K562 (cell line): ENCODE data around the gene TNNT1. TPM values are rescaled to one million over a fixed set of nuclear protein-coding genes. Genes with fewer than 3 reads are reported as not detected.

ENCODE experiments used
- ATAC-seq: fragments of 200-7000 bp; cut with Tn5 transposase; 3 replicates; pipeline ENCODE4 v1.9.1; 2020; ENCODE audit warnings: moderate library complexity
- BruUV-seq: library from RNA; stranded (reverse); fragments of 400-500 nt; replicated peaks from 2 replicates; lab custom pipeline; 2021; lab: Mats Ljungman, UMichigan
- CTCF ChIA-PET: fragments of 300-600 bp; formaldehyde crosslinking; extraction: SDS; loops from one replicate; lab custom pipeline; 2021; ENCODE audit warnings: low intra/inter-chr PET ratio; lab: Yijun Ruan, JAX
- POLR2A ChIA-PET: fragments of 300-600, 350-650 bp; sonication (Branson Sonifier 250); formaldehyde crosslinking; extraction: SDS; loops from one replicate; lab custom pipeline; 2021; ENCODE audit warnings: antibody characterized with exemption, inconsistent platforms; lab: Yijun Ruan, JAX
- DNase-seq, 4 experiments: peaks; one replicate each; pipeline versions ENCODE4 v3.0.0 to v3.0.0-alpha.2; 2011 to 2018; ENCODE audit warnings: low spot score in 3 of 4, mixed read lengths in 3 of 4; ENCODE audit errors: extremely low read depth in 1 of 4
- FAIRE-seq: peaks from 2 replicates; lab custom pipeline; 2011; peaks lifted over from hg19 to GRCh38; lab: Jason Lieb, UNC
- H2AFZ ChIP-seq: 2 replicates; pipeline ENCODE4 v1.6.0; 2011; ENCODE audit warnings: low read depth, low read length, control low read depth, inconsistent platforms
- H3K27ac ChIP-seq: fragments of 200-600 bp; 3 replicates; pipeline ENCODE4 v1.8.0; 2011; ENCODE audit warnings: low read depth, mild to moderate bottlenecking, control low read depth, inconsistent platforms, low read length, moderate library complexity, mixed read lengths; ENCODE audit errors: extremely low read depth
- H3K27me3 ChIP-seq, 2 experiments: fragments of 300-600 bp in 1 of 2; 2 replicates in 1 of 2; 3 replicates in 1 of 2; pipeline versions ENCODE4 v1.6.0 to v1.8.0; 2011; ENCODE audit warnings: inconsistent platforms in 2 of 2, low read length in 2 of 2, mild to moderate bottlenecking in 1 of 2, mixed read lengths in 1 of 2, moderate library complexity in 1 of 2; ENCODE audit not compliant: control insufficient read depth in 2 of 2, insufficient read depth in 2 of 2
- H3K36me3 ChIP-seq: fragments of 300-600 bp; 3 replicates; pipeline ENCODE4 v1.8.0; 2011; ENCODE audit warnings: mild to moderate bottlenecking, low read length, inconsistent platforms; ENCODE audit not compliant: control insufficient read depth, insufficient read depth
- H3K4me1 ChIP-seq, 2 experiments: fragments of 200-600 bp in 1 of 2; replicated peaks in 1 of 2; 2 replicates in 1 of 2; 3 replicates in 1 of 2; pipeline versions ENCODE4 v1.5.1 to v1.8.0; 2011; ENCODE audit warnings: inconsistent platforms in 2 of 2, low read length in 2 of 2, mild to moderate bottlenecking in 1 of 2, mixed read lengths in 1 of 2, moderate library complexity in 1 of 2; ENCODE audit not compliant: control insufficient read depth in 2 of 2, insufficient read depth in 2 of 2
- H3K4me2 ChIP-seq: 2 replicates; pipeline ENCODE4 v1.6.1; 2011; ENCODE audit warnings: low read length, control low read depth, inconsistent platforms, mixed read lengths; ENCODE audit not compliant: insufficient read depth
- H3K4me3 ChIP-seq: fragments of 200-600 bp; sonication (generic), shearing (Covaris generic); 2 replicates; pipeline ENCODE4 v1.5.1; 2016; ENCODE audit warnings: control low read depth, inconsistent platforms
- H3K79me2 ChIP-seq: fragments of 200-600 bp; 3 replicates; pipeline ENCODE4 v1.8.0; 2011; ENCODE audit warnings: low read length, inconsistent platforms; ENCODE audit not compliant: control insufficient read depth, insufficient read depth
- H3K9ac ChIP-seq, 2 experiments: 2 replicates each; pipeline versions ENCODE4 v1.6.0 to v1.6.1; 2011; ENCODE audit warnings: low read depth in 2 of 2, low read length in 2 of 2, control low read depth in 1 of 2, inconsistent platforms in 1 of 2, mild to moderate bottlenecking in 1 of 2, mixed read lengths in 1 of 2; ENCODE audit not compliant: insufficient read depth in 1 of 2
- H3K9me1 ChIP-seq: one replicate; pipeline ENCODE4 v1.6.0; 2011; ENCODE audit warnings: inconsistent platforms, mild to moderate bottlenecking, low read length, moderate library complexity; ENCODE audit not compliant: control insufficient read depth, insufficient read depth
- H3K9me3 ChIP-seq: replicated peaks from 2 replicates; pipeline ENCODE4 v1.5.1; 2011; ENCODE audit warnings: low read depth, low read length, inconsistent platforms; ENCODE audit not compliant: control insufficient read depth, insufficient read depth
- H4K20me1 ChIP-seq: replicated peaks from 2 replicates; pipeline ENCODE4 v1.6.1; 2011; ENCODE audit warnings: low read length, inconsistent platforms, mixed read lengths; ENCODE audit not compliant: control insufficient read depth, insufficient read depth
- FOXJ2 ChIP-seq: fragments of 200-800 bp; sonication (Bioruptor generic); IDR thresholded peaks from 2 replicates; pipeline ENCODE4 v1.6.1; 2016; ENCODE audit warnings: missing genetic modification characterization, missing compliant biosample characterization
- U2AF2 ChIP-seq: fragments of 200-400 bp; formaldehyde crosslinking; optimal IDR thresholded peaks from 2 replicates; pipeline ENCODE3; 2017; ENCODE audit warnings: low read depth, mild to moderate bottlenecking, low read length
- ZNF311 ChIP-seq: fragments of 250-450 bp; sonication (Bioruptor Pico); IDR thresholded peaks from 2 replicates; pipeline ENCODE4 v1.4.0; 2020; ENCODE audit warnings: mild to moderate bottlenecking, moderate library complexity
- WGBS: fragments of 100-300 bp; shearing (Covaris generic); methylation state at CpG from one replicate; pipeline ENCODE4 v1.1.6; 2016; ENCODE audit warnings: low coverage, mixed read lengths; ENCODE audit not compliant: insufficient coverage; ENCODE audit errors: missing lambda C conversion rate; 5-methylcytosine and 5-hydroxymethylcytosine counted together
- in situ Hi-C: fragments of 300-500 bp; cut with MboI; formaldehyde crosslinking; loops from 4 replicates; pipeline ENCODE4 v1.15.0; 2018; ENCODE audit warnings: inconsistent platforms, mixed read lengths
- intact Hi-C: fragments of 100-400 bp; cut with micrococcal nuclease; formaldehyde crosslinking; loops from 2 replicates; pipeline ENCODE4 v1.14.2; 2022
- polyA plus RNA-seq, 8 experiments: library from polyadenylated mRNA; depleted of rRNA in 4 of 8; stranded (reverse) in 5 of 8; unstranded in 3 of 8; fragments of >200 nt; fragmentation: Nextera tagmentation in 2 of 8; fragmentation: Illumina TruSeq in 1 of 8; extraction: Ambion mirVana in 2 of 8; extraction: Trizol in 1 of 8; gene quantifications; 2 replicates each; pipeline versions ENCODE4 v1.2.1 to v1.2.3, GENCODE V29; 2011 to 2014; ENCODE audit warnings: inconsistent platforms in 1 of 8, missing spikeins in 1 of 8
- total RNA-seq, 7 experiments: library from RNA; depleted of rRNA in 6 of 7; stranded (reverse); fragments of >200 nt in 6 of 7; fragmentation: Illumina TruSeq in 2 of 7; extraction: Trizol in 2 of 7; gene quantifications; 2 replicates each; pipeline versions ENCODE4 v1.2.1 to v1.2.3, GENCODE V29; 2011 to 2021; ENCODE audit warnings: low replicate concordance in 1 of 7
- TF ChIP-seq, protein P1 (sequence below): fragments of 450-650 bp; formaldehyde crosslinking; conservative IDR thresholded peaks from 2 replicates; pipeline ENCODE4 v1.4.0; 2022; ENCODE audit warnings: mild to moderate bottlenecking, missing genetic modification characterization
- TF ChIP-seq, protein P2 (sequence below): fragments of 450-650 bp; formaldehyde crosslinking; IDR thresholded peaks from 2 replicates; pipeline ENCODE4 v1.4.0; 2022; ENCODE audit warnings: missing genetic modification characterization
- TF ChIP-seq, protein P3 (sequence below): fragments of 450-650 bp; IDR thresholded peaks from 2 replicates; pipeline ENCODE4 v1.6.1; 2017; ENCODE audit warnings: antibody characterized with exemption
- TF ChIP-seq, protein P4 (sequence below): sonication (generic); formaldehyde crosslinking; IDR thresholded peaks from 2 replicates; pipeline ENCODE4 v1.8.0; 2022; ENCODE audit warnings: missing genetic modification reagents, mild to moderate bottlenecking, borderline replicate concordance
- TF ChIP-seq, protein P5 (sequence below): sonication (generic); formaldehyde crosslinking; IDR thresholded peaks from 2 replicates; pipeline ENCODE4 v1.8.1; 2023; ENCODE audit warnings: missing genetic modification reagents, mild to moderate bottlenecking, borderline replicate concordance

TNNT1 gene
- total and polyA plus RNA-seq, 9 of the 15 experiments (the other 6 are each of a cell fraction or from before 2014, with no cell fraction given), result 31.8 to 390 (median 227) TPM

DNA sequence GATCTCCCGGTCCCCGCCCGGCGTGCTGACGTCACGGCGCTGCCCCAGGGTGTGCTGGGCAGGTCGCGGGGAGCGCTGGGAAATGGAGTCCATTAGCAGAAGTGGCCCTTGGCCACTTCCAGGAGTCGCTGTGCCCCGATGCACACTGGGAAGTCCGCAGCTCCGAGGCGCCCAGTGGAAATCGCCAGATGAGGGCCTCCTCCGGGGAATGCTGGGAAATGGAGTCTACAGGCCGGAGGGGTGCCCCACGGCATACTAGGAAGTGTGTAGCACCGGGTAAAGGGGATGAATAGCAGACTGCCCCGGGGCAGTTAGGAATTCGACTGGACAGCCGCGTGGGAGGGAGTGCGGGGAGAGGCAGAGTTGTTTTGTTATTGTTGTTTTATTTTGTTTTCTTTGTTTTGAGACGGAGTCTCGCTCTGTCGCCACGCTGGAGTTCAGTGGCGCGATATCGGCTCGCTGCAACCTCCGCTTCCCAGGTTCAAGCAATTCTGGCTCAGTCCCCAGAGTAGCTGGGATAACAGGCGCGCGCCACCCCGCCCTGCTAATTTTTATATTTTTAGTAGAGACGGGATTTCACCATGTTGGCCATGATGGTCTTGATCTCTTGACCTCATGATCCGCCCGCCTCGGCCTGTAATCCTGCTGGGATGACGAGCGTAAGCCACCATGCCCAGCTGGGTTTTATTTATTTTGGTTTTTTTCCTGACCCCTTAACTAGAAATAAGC, 31.2 kb downstream of the TNNT1 start:
- peak overlapping the region; percentile 70 for H3K4me3 ChIP-seq
- ATAC-seq, result peak; percentile 94
- TF ChIP-seq FOXJ2 (tag), result peak; percentile 79; the same call in 1 of the 2 replicates
- 0 out of 2 replicates have a peak, but pooled peaks have one; percentile 16 for TF ChIP-seq ZNF311 (CRISPR knock-in tag)
- TF ChIP-seq, protein P1, sequence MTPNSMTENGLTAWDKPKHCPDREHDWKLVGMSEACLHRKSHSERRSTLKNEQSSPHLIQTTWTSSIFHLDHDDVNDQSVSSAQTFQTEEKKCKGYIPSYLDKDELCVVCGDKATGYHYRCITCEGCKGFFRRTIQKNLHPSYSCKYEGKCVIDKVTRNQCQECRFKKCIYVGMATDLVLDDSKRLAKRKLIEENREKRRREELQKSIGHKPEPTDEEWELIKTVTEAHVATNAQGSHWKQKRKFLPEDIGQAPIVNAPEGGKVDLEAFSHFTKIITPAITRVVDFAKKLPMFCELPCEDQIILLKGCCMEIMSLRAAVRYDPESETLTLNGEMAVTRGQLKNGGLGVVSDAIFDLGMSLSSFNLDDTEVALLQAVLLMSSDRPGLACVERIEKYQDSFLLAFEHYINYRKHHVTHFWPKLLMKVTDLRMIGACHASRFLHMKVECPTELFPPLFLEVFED (CRISPR knock-in tag), result no peak; the same call in 1 of the 2 replicates
- TF ChIP-seq U2AF2, result no peak
- TF ChIP-seq, protein P2, sequence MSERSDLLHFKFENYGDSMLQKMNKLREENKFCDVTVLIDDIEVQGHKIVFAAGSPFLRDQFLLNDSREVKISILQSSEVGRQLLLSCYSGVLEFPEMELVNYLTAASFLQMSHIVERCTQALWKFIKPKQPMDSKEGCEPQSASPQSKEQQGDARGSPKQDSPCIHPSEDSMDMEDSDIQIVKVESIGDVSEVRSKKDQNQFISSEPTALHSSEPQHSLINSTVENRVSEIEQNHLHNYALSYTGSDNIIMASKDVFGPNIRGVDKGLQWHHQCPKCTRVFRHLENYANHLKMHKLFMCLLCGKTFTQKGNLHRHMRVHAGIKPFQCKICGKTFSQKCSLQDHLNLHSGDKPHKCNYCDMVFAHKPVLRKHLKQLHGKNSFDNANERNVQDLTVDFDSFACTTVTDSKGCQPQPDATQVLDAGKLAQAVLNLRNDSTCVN (CRISPR knock-in tag), result peak; percentile 72; the same call in 1 of the 2 replicates
- TF ChIP-seq, protein P3, sequence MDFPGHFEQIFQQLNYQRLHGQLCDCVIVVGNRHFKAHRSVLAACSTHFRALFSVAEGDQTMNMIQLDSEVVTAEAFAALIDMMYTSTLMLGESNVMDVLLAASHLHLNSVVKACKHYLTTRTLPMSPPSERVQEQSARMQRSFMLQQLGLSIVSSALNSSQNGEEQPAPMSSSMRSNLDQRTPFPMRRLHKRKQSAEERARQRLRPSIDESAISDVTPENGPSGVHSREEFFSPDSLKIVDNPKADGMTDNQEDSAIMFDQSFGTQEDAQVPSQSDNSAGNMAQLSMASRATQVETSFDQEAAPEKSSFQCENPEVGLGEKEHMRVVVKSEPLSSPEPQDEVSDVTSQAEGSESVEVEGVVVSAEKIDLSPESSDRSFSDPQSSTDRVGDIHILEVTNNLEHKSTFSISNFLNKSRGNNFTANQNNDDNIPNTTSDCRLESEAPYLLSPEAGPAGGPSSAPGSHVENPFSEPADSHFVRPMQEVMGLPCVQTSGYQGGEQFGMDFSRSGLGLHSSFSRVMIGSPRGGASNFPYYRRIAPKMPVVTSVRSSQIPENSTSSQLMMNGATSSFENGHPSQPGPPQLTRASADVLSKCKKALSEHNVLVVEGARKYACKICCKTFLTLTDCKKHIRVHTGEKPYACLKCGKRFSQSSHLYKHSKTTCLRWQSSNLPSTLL, result no peak
- TF ChIP-seq, protein P4, sequence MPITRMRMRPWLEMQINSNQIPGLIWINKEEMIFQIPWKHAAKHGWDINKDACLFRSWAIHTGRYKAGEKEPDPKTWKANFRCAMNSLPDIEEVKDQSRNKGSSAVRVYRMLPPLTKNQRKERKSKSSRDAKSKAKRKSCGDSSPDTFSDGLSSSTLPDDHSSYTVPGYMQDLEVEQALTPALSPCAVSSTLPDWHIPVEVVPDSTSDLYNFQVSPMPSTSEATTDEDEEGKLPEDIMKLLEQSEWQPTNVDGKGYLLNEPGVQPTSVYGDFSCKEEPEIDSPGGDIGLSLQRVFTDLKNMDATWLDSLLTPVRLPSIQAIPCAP (CRISPR knock-in tag), result no peak
- TF ChIP-seq, protein P5, sequence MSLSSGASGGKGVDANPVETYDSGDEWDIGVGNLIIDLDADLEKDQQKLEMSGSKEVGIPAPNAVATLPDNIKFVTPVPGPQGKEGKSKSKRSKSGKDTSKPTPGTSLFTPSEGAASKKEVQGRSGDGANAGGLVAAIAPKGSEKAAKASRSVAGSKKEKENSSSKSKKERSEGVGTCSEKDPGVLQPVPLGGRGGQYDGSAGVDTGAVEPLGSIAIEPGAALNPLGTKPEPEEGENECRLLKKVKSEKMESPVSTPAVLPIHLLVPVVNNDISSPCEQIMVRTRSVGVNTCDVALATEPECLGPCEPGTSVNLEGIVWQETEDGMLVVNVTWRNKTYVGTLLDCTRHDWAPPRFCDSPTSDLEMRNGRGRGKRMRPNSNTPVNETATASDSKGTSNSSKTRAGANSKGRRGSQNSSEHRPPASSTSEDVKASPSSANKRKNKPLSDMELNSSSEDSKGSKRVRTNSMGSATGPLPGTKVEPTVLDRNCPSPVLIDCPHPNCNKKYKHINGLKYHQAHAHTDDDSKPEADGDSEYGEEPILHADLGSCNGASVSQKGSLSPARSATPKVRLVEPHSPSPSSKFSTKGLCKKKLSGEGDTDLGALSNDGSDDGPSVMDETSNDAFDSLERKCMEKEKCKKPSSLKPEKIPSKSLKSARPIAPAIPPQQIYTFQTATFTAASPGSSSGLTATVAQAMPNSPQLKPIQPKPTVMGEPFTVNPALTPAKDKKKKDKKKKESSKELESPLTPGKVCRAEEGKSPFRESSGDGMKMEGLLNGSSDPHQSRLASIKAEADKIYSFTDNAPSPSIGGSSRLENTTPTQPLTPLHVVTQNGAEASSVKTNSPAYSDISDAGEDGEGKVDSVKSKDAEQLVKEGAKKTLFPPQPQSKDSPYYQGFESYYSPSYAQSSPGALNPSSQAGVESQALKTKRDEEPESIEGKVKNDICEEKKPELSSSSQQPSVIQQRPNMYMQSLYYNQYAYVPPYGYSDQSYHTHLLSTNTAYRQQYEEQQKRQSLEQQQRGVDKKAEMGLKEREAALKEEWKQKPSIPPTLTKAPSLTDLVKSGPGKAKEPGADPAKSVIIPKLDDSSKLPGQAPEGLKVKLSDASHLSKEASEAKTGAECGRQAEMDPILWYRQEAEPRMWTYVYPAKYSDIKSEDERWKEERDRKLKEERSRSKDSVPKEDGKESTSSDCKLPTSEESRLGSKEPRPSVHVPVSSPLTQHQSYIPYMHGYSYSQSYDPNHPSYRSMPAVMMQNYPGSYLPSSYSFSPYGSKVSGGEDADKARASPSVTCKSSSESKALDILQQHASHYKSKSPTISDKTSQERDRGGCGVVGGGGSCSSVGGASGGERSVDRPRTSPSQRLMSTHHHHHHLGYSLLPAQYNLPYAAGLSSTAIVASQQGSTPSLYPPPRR (CRISPR knock-in tag), result no peak

More for the DNA sequence above, 31.2 kb downstream of the TNNT1 start:
- peak; percentile 96 to 99 (median 98) for DNase-seq
- intact Hi-C loops (no loop called here), in situ Hi-C loops (no loop called here)
- Histone ChIP-seq H4K20me1 (peaks cover 28% of the 10 kb centered on the region), H3K79me2 (peaks cover 45% of the 10 kb centered on the region), H3K27ac (peak overlapping the region; percentile 91), H3K9me3 (no peaks in the 10 kb centered on the region), H3K4me2 (peak overlapping the region; percentile 87), H2AFZ (peak overlapping the region; percentile 98), H3K9ac (peak overlapping the region; percentile 87 to 90), H3K27me3 (no peaks in the 10 kb centered on the region), H3K4me1 (peaks cover 35 to 57% of the 10 kb centered on the region in 2 experiments), H3K36me3 (peaks cover 15% of the 10 kb centered on the region; the same call in 2 of the 3 replicates), H3K9me1 (peaks cover 4% of the 10 kb centered on the region)
- TSS peak; percentile 94 for BruUV-seq
- CTCF ChIA-PET, result no interaction called here
- WGBS, result under 1% methylated on average over 43 of the region's 44 CpGs
- POLR2A ChIA-PET, result interaction anchor here (0.6 to 1.7 kb wide), 11 partner anchors 10 to 289 kb away, joined by 3 to 9 read pairs (median 4); partner anchors contain the start of gene UBE2S
- FAIRE-seq, result peak; percentile 99
